ENCODE measurements around the gene RYR2. TPM values are rescaled to one million over a fixed set of nuclear protein-coding genes. Genes with fewer than 3 reads are reported as not detected.

Gene RYR2
- total RNA-seq, 1 experiment from 2014 or later = 0.03 TPM

DNA sequence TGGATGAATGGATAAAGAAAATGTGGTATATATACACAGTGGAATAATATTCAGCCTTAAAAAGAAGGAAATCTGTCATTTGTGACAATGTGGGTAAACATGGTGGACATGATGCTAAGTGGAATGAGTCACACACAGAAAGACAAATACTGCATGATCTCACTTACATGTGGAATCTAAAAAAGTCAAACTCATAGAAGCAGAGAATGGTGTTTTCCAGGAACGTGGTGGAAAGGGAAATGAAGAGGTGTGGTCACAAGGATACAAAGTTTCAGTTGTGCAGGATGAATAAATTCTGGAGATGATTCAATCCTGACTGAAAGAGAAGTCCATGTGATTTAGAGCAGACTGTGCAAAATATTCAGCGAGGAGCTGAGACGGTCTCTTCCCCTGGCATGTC, 56.6 kb downstream of the RYR2 start:
- in situ Hi-C loops (cut with HindIII; ENCODE audit: low pct_unique_long_range_greater_than_20kb, low sequenced_read_pairs) (no loop called here), intact Hi-C loops (cut with micrococcal nuclease; ENCODE audit: unreplicated experiment) (no loop called here)
- POLR2A ChIA-PET = no interaction called here
- Histone ChIP-seq H3K27me3 (ENCODE audit: control insufficient read depth, insufficient read depth, low read length) (no peaks in the 10 kb centered on the region), H3K4me1 (ENCODE audit: control insufficient read depth, insufficient read depth, low read length) (no peaks in the 10 kb centered on the region), H3K36me3 (ENCODE audit: control insufficient read depth, insufficient read depth, low read length) (no peaks in the 10 kb centered on the region), H3K9me3 (ENCODE audit: control insufficient read depth, insufficient read depth, low read depth, low read length) (no peaks in the 10 kb centered on the region), H3K4me3 (ENCODE audit: low read depth in 2 of 2, low read length in 2 of 2) (no peak overlapping the region), H3K27ac (ENCODE audit: low read length) (no peak overlapping the region)
- no peak for ATAC-seq
- DNase-seq (ENCODE audit: low read depth, low spot score) = no peak
- BruUV-seq (replicated peaks) = no TSS peak
- TF ChIP-seq, protein P1, sequence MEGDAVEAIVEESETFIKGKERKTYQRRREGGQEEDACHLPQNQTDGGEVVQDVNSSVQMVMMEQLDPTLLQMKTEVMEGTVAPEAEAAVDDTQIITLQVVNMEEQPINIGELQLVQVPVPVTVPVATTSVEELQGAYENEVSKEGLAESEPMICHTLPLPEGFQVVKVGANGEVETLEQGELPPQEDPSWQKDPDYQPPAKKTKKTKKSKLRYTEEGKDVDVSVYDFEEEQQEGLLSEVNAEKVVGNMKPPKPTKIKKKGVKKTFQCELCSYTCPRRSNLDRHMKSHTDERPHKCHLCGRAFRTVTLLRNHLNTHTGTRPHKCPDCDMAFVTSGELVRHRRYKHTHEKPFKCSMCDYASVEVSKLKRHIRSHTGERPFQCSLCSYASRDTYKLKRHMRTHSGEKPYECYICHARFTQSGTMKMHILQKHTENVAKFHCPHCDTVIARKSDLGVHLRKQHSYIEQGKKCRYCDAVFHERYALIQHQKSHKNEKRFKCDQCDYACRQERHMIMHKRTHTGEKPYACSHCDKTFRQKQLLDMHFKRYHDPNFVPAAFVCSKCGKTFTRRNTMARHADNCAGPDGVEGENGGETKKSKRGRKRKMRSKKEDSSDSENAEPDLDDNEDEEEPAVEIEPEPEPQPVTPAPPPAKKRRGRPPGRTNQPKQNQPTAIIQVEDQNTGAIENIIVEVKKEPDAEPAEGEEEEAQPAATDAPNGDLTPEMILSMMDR (IDR thresholded peaks at IDR 0.05) = no peak
- TF ChIP-seq POLR2AphosphoS5 (IDR thresholded peaks at IDR 0.05; ENCODE audit: low read depth, low read length) = no peak
- TF ChIP-seq TCF7L2 (IDR thresholded peaks at IDR 0.05; ENCODE audit: low read depth, low read length) = no peak
- TF ChIP-seq, protein P2, sequence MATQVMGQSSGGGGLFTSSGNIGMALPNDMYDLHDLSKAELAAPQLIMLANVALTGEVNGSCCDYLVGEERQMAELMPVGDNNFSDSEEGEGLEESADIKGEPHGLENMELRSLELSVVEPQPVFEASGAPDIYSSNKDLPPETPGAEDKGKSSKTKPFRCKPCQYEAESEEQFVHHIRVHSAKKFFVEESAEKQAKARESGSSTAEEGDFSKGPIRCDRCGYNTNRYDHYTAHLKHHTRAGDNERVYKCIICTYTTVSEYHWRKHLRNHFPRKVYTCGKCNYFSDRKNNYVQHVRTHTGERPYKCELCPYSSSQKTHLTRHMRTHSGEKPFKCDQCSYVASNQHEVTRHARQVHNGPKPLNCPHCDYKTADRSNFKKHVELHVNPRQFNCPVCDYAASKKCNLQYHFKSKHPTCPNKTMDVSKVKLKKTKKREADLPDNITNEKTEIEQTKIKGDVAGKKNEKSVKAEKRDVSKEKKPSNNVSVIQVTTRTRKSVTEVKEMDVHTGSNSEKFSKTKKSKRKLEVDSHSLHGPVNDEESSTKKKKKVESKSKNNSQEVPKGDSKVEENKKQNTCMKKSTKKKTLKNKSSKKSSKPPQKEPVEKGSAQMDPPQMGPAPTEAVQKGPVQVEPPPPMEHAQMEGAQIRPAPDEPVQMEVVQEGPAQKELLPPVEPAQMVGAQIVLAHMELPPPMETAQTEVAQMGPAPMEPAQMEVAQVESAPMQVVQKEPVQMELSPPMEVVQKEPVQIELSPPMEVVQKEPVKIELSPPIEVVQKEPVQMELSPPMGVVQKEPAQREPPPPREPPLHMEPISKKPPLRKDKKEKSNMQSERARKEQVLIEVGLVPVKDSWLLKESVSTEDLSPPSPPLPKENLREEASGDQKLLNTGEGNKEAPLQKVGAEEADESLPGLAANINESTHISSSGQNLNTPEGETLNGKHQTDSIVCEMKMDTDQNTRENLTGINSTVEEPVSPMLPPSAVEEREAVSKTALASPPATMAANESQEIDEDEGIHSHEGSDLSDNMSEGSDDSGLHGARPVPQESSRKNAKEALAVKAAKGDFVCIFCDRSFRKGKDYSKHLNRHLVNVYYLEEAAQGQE (IDR thresholded peaks at IDR 0.05; ENCODE audit: insufficient read depth in 1 of 2, low read depth in 2 of 2, low read length in 1 of 2) = no peak
- TF ChIP-seq SIN3A (IDR thresholded peaks at IDR 0.05; ENCODE audit: borderline replicate concordance, insufficient read depth, low read depth, low read length) = no peak
- CTCF ChIA-PET = no interaction called here

DNA sequence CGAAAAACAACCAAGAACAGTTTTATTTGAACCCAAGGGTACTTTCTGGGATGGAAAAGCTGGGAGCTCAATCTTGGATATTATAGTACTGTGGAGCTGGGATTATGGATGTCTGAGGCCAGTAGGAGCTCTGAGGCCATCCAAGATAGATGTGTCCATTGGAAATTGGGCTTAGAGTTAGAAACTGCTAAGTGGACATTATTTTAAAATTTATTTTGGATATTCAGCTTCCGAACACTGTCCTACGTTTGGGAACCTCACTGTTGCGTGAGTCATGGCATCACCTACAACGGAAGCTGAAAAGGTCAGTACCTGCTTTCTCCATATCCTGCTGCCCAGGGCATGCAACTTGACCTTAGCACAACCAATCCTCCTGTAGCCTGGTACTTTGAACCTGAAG, 61.0 kb downstream of the RYR2 start:
- TF ChIP-seq, protein P1 (IDR thresholded peaks at IDR 0.05) = no peak
- TF ChIP-seq POLR2AphosphoS5 (IDR thresholded peaks at IDR 0.05; ENCODE audit: low read depth, low read length) (no peak), SIN3A (IDR thresholded peaks at IDR 0.05; ENCODE audit: borderline replicate concordance, insufficient read depth, low read depth, low read length) (no peak), TCF7L2 (IDR thresholded peaks at IDR 0.05; ENCODE audit: low read depth, low read length) (no peak)
- TF ChIP-seq, protein P2 (IDR thresholded peaks at IDR 0.05; ENCODE audit: insufficient read depth in 1 of 2, low read depth in 2 of 2, low read length in 1 of 2) = no peak
- in situ Hi-C loops (cut with HindIII; ENCODE audit: low pct_unique_long_range_greater_than_20kb, low sequenced_read_pairs) = no loop called here
- intact Hi-C loops (cut with micrococcal nuclease; ENCODE audit: unreplicated experiment) = no loop called here
- Histone ChIP-seq H3K27me3 (ENCODE audit: control insufficient read depth, insufficient read depth, low read length) (no peaks in the 10 kb centered on the region), H3K9me3 (ENCODE audit: control insufficient read depth, insufficient read depth, low read depth, low read length) (no peaks in the 10 kb centered on the region), H3K36me3 (ENCODE audit: control insufficient read depth, insufficient read depth, low read length) (no peaks in the 10 kb centered on the region), H3K4me1 (ENCODE audit: control insufficient read depth, insufficient read depth, low read length) (no peaks in the 10 kb centered on the region), H3K27ac (ENCODE audit: low read length) (no peak overlapping the region), H3K4me3 (ENCODE audit: low read depth in 2 of 2, low read length in 2 of 2) (no peak overlapping the region)
- ChIA-PET POLR2A (no interaction called here), CTCF (no interaction called here)
- ATAC-seq (no peak), DNase-seq (ENCODE audit: low read depth, low spot score) (no peak)
- no TSS peak for BruUV-seq (replicated peaks)

All from Panc1 (cell line).